HG03520 (cell line): Measurements from ENCODE around the gene CREB5.
"Not testable (repeated sequence)": the region's sequence is repeated elsewhere in the genome, so short reads cannot be mapped to it uniquely, and the experiment has no call there.

ENCODE experiments used
- ATAC-seq: cut with Tn5 transposase; IDR thresholded peaks from one replicate; pipeline ENCODE4 v1.9.1; 2021; ENCODE audit warnings: mild to moderate bottlenecking, moderate library complexity; ENCODE audit not compliant: unreplicated experiment

The CREB5 gene, protein sequence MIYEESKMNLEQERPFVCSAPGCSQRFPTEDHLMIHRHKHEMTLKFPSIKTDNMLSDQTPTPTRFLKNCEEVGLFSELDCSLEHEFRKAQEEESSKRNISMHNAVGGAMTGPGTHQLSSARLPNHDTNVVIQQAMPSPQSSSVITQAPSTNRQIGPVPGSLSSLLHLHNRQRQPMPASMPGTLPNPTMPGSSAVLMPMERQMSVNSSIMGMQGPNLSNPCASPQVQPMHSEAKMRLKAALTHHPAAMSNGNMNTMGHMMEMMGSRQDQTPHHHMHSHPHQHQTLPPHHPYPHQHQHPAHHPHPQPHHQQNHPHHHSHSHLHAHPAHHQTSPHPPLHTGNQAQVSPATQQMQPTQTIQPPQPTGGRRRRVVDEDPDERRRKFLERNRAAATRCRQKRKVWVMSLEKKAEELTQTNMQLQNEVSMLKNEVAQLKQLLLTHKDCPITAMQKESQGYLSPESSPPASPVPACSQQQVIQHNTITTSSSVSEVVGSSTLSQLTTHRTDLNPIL

DNA sequence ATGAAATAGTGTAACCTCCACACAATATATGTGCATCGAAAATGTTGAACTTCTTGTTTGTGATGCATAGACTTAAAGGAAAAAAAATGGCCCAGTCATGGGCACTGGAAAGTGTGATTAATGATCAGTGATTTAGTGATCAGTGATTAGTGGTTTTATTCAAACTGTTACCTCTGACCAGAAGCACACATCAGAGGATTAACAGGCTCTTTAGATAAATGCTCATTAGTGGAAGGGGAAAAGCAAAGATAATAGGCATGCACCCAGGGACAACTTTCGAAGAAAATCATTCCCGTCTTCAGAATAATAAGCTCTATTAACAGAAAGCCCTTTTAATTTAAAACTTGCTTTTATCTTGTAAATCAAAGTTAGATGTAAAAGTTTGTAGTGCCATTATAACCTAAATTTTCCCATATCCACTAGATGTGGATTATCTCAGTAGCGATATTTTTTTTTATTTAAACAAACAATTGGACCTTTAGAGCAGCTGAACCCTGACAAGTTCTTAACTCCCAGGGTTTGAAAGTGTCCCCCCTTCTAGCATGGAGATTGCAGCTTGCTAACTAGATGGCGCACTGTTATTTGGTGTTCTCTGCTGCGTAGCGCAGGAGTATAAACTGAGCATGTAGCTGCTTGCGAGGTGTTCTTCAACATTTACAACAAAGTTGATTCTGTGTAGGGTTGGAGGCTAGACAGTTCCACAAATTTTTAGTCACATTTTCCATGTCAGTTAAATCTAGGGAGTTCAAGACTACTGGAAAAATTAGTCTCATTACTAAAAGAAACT, at the start of gene CREB5:
TSS of gene CREB5 (plus strand) at position 643 of the 787 bp plus-strand sequence. CDS start 397 bp downstream, outside the sequence.
- ATAC-seq, result no peak

DNA sequence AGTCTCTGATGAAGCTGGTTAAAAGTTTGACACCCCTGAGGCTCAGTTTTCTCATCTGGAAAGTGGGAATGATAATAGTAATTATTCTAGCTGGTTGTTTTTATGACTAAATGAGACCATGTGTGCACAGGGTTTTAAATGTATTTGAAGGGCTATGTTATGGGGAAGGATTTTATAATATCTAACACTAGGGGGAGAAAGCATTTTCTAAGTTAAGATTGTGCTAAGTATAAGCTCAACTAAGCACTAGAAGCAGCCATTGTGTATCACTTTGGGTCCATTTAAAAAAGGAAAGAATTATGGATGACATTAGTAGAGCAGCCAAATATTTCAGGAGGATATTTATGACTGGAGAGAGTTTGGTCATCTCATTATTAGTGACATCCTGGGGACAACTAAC, 49.5 kb upstream of the CREB5 start:
- ATAC-seq, result no peak

DNA sequence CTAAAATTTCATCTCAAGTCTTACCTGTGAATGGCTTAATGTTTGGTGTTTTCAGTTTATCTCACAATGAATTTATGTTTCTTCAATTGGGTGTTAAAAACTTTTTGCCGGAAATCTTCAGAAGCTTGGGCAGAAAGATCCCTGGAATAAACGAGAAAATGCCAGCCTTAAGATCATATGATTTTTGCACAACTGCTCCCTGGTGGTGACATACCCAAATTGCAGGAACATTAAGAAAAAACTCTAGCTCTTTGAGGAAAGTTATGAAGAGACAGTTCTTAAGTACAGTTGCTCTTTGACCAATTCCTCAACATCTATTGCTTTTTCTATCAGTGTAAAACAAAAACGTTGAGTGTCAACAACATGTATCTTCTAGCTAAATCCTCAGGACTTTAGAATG, 48.2 kb upstream of the CREB5 start:
- no peak for ATAC-seq

DNA sequence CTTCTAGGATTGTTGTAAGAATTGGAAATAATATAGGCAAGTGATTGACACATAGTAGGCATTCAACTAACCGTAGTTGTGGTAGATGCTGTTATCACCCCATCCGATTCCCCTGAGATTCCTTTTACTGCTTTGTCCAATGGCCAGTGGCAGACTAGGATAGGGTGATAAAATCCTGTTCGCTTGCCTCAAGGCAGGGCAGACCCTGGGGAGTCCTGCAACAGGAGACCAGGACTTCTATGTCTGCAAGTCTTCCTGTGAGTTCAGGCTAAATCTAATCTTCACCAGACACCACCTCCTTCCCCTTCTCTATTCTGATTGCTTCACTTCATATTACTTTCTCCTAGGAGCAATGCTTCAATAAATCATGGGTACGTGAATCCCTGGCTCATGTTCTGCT, 42.8 kb upstream of the CREB5 start:
- no peak for ATAC-seq

DNA sequence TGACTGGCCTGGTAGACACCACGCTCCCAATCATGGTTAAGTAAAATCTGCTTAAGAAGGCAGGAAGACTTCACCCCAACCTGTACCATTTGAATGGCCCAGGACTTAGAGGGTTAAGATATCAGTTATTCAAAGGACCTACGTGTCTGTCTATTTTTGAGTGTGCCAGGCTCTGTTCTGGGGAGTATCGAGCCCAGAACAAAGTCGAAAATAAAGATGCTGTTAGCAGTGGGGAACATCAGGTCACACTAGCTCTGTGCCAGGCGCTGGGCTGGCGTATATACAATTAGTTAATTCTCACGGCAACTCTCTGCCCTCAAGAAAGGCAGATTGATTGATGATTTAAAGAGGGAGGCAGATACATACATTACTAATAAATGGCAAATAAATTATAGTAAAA, 40.5 kb upstream of the CREB5 start:
- no peak for ATAC-seq

DNA sequence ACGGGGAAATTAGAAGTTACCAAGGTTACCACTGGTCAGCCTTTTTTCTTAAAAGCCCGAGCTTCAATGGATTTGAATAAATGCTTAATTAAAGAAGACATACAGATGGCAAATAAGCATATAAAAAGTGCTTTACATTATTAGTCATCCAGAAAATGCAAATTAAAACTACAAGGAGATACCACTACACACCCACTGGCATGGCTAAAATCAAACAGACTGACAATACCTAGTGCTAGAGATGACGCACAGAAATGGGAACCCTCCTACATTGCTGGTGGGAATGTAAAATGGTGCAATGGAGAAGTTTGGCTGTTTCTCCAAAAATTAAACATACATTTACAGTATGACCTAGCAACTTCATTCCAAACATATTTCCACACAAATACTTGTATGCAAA, 38.3 kb upstream of the CREB5 start:
- ATAC-seq, result no peak

DNA sequence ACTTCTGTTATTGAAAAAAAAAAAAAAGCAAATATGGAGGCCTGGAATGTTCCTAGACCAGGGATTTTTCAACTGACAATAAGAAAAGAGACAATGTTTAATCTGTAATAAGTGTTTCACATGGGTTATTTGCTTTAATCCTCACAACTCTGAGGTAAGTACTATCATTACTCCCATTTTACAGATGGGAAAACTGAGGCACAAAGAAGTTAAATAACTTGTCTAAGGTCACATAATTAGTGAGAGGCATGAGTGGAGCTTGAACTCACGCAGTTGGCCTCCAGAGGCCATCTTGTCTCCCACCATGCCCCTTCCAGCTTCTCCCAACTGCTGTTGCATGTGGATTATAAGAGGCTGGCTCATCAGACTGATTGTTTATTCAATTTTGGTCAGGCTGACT, 36.6 kb upstream of the CREB5 start:
- ATAC-seq, result no peak

DNA sequence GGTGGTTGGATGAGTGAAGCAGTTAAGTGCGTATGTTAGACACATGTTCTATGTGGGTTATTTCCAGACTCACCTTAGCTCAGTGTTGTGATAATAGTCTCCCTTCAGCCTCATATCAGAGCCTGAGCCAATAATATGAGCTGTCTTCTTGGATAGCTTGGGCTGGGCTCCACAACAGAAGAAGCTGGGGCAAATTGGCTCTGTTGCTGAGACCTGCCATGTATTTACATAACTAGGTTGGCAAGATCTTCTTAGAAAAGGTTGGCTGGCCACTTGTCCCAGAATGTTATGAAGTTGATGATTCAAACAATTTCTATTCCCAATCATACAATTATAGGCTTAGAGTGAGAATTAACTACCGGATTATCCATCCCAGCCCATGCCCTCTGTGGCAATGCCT, 35.7 kb upstream of the CREB5 start:
- ATAC-seq, result no peak

DNA sequence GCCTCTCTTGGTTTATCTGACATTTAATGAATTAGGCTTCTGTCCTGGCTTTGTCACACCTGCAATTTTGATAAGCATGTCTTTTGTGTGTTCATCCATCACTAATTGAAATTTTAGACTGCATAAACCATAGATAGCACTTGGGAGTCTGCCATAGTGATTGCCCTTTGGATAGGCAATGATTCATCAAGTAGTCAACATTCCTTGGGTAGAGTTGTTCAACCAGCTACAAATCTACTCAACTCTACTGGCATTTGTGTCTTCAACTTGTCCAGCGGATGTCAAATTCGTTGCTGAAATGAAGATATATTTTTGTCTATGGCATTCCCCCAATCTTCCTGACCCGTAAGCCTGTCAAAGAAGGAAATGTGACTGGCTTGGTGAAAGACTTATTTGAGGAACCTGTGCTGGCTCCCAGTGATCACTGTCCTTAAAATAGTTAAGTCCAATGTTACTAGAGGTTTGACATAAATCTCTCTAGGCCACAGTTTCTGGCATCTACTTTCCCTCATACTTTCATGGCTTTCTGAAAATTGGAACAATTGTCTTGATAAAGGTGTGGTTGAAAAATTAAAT, 33.7 kb upstream of the CREB5 start:
- no peak for ATAC-seq

DNA sequence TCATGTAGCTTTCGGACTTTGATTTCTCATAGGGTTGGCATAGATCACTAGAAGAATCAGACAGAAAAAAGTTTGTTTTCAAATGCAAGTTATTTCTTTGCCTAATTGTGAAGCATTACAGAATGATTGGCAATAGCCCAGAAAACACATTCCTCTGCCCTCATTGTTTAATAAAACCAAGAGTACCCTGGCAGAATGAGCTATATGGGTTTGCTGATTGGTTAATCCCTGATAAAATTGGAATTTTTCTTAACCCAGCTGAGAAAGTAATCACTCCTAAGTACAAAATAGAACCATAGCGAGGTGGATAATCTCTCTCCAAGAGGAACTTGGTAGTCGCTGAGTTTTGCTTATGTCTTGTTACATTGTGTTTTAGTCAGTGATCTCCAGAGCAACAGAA, 30.9 kb upstream of the CREB5 start:
- ATAC-seq, result no peak

DNA sequence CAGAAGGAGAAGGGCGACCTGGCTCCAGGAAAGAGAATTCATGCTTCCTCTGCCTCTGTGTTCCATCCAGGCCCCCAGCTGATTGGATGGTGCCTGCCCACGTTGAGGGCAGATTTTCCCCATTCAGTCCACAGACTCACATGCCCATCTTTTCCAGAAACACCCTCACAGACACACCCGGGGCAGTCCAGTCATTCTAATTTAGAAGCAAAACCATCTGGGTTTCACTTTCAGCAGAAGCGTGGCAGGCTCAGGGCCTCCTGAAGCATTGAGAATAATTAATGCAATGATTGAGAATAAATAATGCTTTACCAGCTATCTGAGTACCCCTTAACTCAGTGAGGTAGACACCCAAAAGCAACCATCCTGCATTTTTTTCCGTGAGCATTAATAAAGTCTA, 30.2 kb upstream of the CREB5 start:
- ATAC-seq, result no peak

DNA sequence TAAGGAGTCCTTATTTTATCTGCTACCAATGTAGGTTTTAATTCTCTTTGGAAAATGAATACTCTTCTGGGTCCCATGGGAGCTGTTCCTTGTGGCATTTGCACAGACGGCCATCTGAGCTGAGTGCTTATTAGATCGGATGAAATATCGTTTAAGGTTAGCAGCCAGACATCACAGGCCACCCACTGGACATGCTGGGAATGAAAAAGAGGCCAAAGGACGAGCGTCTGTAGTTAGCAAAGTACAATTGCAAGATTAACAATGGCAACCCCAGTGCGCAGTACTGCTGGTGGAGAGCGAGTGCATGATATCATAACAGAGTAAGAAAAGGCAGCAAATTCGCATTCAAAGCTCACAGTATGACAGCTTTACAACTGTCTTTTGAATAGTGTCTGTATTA, 28.3 kb upstream of the CREB5 start:
- ATAC-seq, result no peak

DNA sequence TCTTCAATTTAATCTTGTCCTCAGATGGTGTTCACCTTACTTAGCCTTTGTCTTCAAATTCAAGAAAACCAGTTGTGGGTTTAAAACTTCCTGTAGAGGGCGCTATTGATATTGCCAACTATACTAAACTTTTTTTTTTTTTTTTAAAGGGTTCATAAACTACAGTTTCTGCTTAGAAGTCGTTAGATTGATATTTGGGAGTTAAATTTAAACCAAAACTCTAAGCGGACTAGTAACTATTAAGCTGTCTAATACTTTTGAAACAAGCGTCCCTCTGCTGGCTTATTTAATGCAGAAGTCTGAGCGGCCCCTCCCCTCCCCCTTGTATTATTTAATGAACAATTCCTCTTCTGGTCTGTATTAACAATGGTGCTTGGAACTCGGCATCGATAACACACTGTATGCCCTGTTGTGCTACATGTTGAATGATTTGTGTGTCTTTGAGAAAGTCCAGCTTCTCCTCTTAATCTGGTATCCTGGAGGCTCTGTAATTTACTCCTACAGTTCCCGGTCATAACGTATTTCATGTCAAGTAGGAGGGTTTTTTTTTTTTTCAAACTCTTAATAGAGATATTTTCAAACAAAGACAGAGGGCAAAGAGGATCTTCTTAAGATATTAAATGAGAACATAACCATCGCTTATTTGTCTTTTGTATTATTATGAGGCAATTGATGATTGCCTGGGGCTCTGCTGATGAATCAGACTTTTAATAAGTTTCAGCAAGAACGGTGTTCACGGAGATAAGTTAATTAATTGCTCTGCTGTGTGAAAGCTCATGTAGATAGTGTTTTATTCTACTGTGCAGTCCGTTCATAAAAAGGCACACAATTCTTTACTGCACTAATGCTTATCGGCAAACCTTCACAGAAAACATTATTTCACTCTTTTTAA, 22.6 kb upstream of the CREB5 start:
- no peak for ATAC-seq

DNA sequence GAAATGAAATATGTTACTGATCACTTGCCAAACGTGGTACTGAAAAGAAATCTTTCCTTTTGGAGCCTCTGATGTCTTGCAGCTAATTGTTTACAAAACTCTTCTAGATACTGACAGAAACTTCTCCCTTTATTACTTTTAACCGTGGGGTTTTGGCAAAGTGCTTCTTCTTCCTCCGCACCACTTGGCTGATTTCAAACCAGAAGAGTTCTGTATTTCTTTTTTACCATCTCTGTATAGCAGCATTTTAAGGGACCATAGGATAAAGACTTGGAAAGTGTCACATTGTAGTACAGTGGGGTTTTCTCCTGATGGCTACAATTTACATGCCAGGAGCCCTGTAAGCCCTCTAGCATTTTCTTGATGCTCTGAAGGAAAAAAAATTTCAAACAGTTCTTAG, 21.9 kb upstream of the CREB5 start:
- ATAC-seq, result no peak

DNA sequence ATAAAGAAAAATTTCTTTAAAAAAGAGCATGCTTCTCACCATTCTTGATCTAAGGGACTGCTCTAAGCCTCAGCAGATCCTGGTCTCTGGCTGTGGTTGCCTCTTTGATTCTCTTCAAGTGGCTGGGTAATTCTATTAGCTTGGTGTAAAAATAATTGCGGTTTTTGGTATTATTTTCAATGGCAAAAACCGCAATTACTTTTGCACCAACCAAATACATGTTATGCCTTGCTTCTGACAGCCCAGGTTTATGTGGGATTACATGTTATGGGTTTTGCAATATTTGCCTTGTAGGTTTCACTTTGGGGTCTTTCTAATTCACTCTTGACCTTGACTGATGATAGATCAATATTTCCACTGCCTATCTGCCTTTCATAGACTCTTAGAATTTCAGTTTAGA, 20.0 kb upstream of the CREB5 start:
- ATAC-seq, result no peak

DNA sequence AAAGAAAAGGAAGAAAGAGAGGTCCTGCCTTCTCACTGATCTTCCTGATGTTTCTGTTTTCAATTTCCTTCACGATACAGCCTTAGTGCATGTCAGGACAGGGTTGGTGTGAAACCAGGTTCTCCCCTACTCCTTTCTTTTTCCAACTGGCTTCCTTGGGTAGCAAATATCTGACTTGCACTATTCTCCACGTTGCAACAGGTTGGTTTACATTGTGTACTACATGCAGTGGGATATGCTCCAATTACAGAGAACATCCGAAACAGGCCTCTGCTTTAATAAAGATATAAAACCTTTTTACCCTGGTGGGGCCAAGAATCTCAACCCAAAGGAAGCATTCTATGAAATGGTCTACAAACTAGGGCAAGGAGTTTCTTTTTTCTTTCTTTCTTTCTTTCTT, 16.9 kb upstream of the CREB5 start:
- ATAC-seq, result no peak

DNA sequence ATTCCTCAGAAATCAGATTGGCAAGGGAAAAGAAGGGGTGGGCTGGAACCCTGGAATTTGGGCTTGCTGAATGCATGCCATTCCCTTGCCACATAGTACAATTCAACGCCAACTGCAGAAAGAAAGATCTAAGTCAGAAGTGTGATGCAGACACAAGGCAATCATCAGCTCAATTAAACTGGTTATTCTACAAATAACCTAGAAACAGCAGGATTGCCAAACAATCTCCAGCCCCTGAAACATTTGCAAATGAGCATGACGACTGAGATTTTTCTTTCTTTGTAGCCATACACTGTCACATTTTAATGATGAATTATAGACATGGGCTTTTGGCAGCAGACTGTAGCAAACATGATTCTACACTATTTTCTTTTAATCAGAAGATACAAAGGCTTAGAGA, 16.5 kb upstream of the CREB5 start:
- ATAC-seq, result no peak

DNA sequence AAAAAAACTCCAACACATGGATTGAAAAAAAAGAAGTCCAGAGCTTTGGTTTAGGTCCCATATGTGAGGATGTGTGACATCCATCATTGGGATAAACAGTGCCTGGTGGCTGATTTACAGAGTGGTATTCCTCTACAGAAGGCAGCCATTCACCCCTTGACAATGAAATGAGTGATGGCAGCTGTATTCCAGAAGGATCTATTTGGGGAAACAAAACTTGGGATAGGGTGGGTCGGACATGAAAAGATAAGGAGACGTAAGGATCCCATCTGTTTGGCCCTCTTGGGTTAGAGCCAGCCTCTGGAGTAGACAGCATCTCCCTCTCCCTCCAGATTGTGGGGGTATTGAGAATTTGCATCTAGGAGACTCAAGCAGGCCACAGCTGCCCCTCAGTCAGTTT, 15.2 kb upstream of the CREB5 start:
- no peak for ATAC-seq

DNA sequence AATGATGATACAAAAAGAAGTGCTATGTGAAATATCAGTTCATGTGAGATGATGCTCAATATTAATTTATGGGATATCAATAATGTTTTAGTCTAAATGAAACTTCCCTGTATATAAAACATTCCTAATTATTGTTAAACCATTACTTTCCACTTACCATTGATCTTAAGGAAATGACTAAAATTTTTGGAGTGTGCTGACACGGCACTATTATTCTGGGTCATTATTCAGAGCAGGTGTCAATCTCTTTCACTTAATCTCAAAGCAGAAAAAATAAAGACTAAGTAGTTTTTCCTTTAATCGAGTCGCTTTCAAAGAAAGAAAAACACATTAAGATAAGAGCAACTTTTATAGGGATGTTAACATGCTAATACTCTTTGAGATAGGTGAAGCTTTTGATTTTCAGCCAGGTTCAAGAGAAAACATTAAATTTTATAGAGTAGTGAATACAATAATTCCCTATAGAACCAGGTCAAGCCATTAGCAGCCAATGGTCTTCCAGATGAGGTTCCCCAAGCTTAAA, 11.4 kb upstream of the CREB5 start:
- ATAC-seq, result no peak

DNA sequence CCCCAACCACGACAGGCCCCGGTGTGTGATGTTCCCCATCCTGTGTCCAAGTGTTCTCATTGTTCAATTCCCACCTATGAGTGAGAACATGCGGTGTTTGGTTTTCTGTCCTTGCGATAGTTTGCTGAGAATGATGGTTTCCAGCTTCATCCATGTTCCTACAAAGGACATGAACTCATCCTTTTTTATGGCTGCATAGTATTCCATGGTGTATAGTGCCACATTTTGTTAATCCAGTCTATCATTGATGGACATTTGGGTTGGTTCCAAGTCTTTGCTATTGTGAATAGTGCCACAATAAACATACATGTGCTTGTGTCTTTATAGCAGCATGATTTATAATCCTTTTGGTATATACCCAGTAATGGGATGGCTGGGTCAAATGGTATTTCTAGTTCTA, 10.8 kb upstream of the CREB5 start:
- not testable (repeated sequence) for ATAC-seq

DNA sequence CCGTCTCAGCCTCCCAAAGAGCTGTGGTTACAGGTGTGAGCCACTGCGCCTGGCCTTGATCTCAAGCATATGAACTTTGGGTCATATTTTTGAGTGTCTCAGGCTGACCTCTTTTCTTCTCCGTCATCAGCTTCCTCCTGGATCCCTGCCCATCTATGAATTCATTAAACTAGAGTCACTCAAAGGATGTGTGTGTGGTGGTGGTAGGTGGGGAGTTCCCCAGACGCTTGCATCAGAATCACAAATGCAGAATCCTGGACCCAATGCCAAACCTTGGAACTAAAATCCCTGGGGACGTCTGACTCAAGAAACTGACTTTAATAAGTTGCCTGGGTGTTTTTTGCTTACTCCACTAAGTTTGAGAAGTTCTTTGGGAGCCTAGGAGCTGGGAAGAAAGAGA, 6.7 kb upstream of the CREB5 start:
- no peak for ATAC-seq
